ENCODE data around the gene IPO5.

DNA sequence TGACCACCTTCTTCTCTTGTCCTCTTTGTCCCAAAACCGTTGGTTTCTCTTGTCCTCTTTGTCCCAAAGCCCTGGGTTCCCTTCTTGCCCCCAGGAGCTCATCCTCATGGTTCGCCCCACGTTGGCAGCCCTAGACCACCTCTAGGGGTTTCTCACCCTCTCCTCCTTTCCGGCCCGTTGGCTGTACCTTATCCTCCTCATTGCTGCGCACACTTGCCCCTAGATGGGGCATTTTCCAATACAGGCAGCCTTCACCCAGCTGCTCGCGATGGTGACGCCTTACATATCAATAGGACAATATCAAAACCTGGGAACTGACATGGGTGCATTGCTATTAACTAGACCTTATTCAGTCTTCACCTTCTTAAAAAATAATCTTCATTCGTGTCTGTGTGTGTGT lies 86.5 kb downstream of the IPO5 start:
- TF ChIP-seq CTCF (IDR thresholded peaks at IDR 0.05; ENCODE audit: low read depth, low read length) (no peak), POLR2A (IDR thresholded peaks at IDR 0.05; ENCODE audit: extremely low read depth, insufficient read length) (no peak), MYC (IDR thresholded peaks at IDR 0.05; ENCODE audit: low read depth, low read length) (no peak)
- TF ChIP-seq, protein P1, sequence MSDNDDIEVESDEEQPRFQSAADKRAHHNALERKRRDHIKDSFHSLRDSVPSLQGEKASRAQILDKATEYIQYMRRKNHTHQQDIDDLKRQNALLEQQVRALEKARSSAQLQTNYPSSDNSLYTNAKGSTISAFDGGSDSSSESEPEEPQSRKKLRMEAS (IDR thresholded peaks at IDR 0.05; ENCODE audit: low read depth, low read length): no peak

Measured in NB4 (cell line).